HG03095 (cell line): ENCODE results near the gene HOMER1.
A peak's percentile ranks its signal among the peaks of the same experiment; 100 is the strongest.
"Not testable (repeated sequence)": the region's sequence is repeated elsewhere in the genome, so short reads cannot be mapped to it uniquely, and the experiment has no call there.

Experiments used
- ATAC-seq: cut with Tn5 transposase; IDR thresholded peaks from one replicate; pipeline ENCODE4 v1.9.1; 2021; ENCODE audit warnings: moderate library complexity; ENCODE audit not compliant: unreplicated experiment

HOMER1 gene

DNA sequence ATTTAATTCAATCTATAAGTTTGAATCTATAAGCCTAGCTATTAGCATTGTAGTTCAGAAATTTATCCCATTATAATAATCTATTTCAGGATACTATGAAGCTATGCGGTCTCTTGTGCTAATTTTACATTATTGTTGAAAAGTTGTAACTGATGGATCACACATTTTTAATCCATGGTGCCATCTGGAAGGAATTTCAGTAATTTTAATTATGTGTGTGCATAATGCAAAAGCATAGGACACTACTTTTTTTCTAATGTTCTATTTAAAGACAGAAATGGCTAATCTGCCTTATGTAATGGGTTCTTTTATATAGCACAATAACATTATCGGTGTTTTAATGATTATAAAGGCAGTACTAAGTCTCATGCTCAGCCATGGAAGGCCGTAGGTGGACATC is 90.6 kb downstream of the HOMER1 start:
- ATAC-seq, result no peak

DNA sequence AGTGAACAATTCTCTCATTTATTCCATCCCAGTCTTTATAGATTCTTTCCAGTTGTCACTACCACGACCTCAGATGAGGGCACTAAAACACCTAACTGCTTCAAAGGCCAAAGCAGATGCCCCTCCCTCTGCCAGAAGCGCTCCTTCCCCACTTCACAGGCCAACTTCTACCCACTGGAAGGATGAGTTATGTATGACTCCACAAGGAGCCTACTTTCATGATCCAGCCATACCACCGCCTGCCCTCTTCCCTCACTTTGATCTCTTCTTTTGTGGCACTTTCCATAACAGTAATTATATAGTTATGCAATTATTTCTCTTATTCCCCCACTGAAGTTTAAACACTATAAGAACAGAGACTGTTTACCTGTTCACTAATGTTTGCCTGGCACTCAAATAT is 93.7 kb downstream of the HOMER1 start:
- no peak for ATAC-seq

DNA sequence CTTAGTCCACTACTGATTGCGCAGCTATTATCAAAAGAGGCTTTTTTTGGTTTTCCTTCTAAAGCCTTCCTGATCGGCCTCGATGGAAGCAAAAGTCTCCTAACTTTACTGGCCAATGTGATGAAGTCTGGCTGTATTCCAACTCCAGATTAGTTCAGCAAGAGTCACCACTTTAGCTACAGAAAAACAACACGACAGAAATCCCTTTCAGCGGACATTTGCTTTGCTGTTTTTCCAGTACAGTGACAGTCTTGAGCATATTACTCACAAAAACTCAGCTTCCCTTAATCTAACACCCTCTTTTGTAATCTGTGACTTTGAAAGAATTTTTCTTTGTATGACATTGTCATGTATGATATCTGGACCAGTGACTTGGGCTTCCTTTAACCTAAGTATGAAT is 95.7 kb downstream of the HOMER1 start:
- ATAC-seq, result no peak

DNA sequence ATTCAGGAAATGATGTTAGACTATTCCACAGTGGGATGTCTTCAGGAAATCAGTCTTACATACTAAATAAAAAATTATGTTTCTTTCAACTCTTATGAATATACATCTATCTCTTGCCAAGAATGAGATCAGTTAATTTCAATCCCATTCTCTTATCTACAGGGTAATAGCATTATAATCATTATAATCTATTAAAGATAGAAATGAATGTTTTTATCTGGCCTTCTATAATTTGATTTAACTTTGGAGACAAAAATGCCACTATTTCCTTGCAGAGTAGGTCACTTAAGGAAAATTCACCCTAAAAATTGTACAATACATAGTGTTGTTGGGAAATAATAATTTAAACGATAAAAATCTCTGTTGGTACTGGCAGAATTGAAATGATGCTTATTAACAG is 96.4 kb downstream of the HOMER1 start:
- ATAC-seq, result no peak

DNA sequence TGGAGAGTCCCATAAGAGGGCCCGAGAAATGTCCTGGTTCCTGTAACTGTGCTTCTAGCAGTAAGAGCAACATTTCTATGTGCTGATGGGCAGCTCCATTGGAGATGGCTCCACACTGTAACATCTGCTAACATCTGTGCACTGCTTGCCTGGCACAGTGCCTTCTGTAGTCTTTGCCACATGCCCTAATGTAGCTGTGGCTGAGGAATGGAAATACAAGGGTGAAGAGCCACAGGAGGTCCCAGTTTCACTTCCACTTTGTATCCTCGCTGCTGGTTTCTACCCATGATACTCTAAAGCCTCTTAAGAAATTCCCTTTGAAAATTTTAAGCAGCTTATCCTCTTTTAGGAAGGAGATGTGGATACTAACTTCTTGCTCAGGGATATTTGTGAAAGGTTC is 97.4 kb downstream of the HOMER1 start:
- ATAC-seq, result peak; percentile 86

DNA sequence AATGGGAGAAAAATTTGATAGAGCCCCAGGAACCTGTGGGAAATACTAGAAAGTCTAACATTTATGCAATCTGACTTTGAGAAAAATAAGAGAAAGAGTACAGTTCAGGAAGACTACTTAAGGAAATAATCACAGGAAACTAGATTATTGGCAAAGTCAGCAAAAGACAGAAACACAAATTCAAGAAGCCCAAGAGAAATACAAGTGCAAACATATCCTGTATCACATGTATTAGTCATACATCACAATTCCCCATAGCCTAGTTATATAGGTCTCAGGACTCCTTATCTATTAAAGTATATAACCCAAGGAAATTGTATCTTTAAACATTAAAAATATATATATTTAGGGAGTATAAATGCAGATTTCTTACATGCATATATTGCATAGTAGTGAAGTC is 100.8 kb downstream of the HOMER1 start:
- ATAC-seq, result no peak

DNA sequence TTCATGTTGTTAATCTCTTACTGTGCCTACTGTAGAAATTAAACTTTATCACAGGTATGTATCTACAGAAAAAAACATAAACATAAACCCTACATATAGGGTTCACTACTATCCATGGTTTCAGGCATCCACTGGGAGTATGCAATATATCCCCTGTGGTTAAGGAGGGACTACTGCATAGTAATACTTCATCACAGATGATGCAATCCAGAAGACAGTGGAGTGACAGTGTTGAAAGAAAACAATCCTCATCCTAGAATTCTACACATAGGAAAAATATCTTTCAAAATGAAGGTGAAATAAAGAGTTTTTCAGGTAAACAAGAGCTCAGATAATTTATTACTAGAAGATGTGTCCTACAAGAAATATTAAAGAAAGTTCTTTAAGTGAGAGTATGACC is 105.9 kb downstream of the HOMER1 start:
- no peak for ATAC-seq

DNA sequence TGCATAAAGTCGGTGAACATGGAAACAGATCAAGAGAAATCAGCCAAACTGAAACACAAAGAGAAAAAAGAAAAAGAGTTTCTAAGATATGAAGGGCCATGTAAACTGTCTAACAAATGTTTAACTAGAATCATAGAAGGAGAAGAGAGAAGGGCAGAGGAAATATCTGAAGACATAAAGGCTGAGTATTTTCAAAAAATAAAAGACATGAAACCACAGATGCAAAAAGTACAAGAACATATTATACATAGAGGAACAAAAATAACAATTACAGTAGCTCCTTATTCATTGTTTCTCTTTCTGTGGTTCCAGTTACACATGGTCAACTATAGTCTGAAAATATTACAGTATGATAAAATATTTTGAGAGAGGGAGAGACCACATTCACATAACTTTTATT is 106.3 kb downstream of the HOMER1 start:
- ATAC-seq, result no peak

DNA sequence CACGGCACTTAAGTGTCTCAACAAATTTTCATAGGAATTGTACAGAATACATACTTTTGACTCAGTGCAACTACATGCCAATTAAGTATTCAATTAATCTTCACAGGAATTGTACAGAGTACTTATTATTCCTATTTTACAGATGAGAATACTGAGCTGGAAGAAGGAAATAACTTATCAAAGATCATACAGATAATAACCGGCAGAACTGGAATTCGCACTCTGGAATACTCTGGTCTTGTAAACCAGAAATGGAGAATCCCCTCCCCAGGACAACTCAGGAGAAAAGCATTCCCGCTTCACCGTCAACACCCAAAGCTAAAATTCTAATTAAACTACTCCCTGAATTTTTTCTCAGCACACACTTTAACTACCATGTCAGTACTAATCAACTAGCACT is 112.7 kb downstream of the HOMER1 start:
- no peak for ATAC-seq

DNA sequence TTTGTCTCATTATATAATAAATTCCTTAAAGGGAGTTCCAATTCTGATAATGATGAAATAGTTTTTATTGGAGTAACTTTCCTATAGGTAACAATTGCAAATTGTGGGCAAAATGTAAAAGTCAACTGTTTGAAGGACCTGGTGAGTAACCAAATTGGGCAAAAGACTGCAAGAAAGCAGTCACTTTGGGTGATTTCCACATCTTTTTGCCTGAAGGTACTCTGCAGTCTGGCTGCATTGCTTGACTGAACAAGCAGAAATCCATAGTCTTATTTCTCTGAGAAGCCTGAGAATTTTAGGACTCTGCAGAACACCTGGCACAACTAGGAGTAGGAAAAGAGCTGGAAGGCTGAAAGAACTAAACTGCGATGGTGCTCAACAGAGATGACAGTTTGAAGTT is 114.9 kb downstream of the HOMER1 start:
- no peak for ATAC-seq

DNA sequence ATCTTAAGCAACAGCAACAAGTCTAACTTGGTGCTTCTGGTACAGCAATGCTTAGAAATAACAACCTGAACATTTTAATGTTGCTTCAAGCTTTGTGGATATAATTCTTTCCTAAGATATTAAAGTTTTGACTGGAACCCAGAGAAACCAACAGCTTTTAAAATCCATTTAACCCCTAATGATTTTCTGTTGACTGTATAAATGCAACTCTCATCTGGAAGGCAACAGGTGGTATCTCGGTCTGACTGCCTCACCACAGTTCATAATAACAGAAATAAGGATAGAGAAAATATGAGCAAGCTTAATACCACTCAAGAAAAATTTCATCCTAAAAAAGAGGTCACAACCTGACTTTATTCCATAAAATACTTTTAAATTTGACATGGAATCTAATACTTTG is 116.9 kb downstream of the HOMER1 start:
- ATAC-seq, result no peak

DNA sequence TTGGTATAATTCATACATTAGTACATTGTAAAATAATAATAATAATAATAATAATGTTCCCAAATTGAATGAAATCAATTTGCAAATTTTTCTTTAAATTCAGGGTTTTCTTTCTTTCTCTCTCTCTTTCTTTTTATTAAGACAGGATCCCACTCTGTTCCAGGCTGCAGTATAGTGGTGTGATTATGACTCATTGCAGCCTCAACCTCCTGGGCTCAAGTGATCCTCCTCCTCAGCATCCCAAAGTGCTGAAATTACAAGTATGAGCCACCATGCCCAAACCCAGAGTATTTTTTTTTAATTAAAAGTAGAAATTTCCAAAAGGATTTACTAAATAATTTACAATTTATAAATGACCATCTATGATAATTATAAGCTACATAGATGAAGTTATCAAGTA is 117.7 kb downstream of the HOMER1 start:
- ATAC-seq, result no peak

DNA sequence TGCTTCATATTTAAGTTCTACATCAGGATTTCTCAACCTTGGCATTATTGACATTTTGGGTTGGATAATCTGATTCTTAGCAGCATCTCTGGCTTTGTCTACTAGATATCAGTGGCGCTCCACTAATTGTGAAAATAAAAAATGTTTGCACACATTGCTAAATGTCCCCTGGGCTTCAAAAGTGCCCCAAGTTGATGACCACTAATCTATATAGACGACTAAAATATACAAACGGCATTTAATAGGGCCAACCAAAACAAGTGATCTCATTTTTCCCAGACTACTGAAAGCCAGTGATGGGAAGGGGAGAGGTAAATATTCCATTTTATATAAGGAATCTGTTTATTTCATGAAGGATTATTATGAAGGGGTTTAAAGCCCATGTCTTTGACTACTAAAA is 118.6 kb downstream of the HOMER1 start:
- no peak for ATAC-seq

DNA sequence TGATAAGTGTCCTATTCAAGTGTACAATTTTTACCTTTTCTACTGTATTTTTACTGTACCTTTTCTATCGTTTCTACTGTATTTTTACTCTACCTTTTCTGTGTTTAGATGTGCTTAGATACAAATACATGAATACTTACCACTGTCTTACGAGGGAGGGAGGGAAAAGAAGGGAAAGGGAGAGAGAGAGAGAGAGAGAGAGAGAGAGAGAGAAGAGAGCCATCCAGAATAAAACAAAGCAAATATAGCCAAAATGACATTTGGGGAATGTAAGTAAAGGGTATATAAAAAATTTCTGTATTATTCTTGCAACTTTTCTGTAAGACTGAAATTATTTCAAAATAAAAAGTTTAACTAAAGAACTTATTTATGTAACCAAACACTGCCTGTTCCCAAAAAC is 121.2 kb downstream of the HOMER1 start:
- ATAC-seq, result no peak

DNA sequence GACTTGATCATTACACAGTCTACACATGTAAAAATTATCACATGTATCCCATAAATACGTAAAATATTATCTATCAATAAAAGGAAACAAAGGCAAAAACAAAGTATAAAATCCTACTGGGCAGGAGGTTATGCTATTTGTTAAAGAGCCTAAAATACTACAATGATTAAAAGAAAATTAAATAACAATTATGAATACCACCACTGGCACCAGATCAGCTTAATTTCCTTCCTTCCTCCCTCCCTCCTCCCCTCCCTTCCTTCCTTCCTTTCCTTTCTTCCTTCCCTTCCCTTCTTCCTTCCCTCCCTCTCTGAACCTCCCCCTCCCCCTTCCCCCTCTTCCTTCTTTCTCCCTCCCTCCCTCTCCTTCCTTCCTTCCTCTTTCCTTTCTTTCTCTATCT is 127.3 kb downstream of the HOMER1 start:
- no peak for ATAC-seq

DNA sequence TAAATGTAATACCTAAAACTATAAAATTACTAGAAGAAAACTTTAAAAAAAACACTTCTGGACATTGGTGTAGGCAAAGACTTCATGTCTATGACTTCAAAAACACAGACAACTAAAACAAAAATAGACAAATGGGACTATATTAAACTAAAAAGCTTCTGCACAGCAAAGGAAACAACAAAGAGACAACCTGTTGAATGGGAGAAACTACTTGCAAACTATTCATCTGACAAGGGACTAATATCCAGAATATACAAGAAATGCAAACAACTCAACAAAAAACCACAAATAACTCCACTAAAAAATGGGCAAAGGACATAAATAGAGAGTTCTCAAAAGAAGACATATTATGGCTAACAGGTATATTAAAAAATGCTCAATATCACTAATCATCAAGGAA is 128.8 kb downstream of the HOMER1 start:
- ATAC-seq, result not testable (repeated sequence)

DNA sequence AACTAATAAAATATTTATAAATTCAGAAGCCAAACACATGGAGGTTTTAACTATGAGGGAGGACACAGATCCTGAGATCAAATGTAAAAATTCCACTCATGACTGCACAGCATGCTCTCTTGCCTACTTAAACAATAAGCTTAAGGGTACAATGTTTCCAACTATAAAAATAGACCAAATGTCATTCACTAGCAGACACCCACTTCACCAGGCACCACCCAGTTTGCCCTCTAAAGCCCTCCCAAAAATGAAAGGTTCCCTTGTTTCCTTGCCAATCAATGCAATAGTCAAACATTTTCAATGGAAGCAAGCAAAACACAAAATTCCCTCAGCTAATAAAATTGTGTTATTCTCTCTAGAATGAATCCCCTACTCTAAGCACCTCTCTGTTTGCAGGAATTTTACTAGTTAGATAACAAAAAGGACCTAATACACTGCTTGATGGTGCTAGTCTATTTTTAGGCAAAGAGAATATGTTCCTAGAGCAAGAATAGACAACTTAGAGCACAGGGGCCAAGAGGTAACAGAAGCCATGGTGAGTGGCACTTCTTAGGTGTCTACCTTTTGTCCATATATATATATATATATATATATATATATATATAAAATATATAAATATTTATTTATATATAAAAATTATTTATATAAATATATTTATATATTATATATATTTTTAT is 135.3 kb downstream of the HOMER1 start:
- ATAC-seq, result no peak

DNA sequence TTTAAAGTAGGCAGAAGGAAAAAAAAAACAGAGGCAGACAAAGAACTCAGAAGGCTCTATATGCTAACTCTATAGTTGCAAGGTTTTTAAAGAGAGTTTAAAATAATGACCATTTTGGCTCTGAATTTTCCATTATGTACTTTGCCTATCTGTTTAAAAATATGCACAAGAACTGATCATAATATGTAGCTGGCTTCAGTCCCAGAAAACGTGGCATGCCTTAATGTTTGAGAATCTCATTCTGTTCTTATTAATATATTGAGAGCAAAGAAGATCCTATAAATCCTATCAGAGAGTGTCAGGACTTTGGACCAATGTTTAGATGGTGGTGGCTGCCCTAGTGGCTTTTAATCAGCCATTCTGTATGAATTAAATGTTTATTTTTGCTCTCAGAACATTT is 156.5 kb downstream of the HOMER1 start:
- ATAC-seq, result no peak

DNA sequence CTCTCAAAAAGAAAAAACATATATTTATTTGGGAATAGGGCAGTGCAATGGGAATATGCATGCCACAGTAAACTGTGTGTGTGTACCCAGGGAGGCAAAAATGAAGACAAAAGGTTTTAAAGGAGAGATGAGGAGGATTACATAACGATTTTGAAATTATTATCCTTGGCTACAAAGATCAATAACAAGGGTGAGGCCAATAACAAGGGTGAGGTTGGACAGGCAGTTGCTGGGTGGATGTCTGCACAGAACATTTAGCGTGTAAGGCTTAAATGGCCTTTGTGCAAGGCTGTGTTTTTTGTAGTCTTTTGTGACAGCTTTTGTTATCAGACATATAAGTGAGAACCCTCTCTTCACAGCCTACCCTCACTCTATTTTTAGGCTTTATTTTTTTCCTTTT is 164.1 kb downstream of the HOMER1 start:
- no peak for ATAC-seq

DNA sequence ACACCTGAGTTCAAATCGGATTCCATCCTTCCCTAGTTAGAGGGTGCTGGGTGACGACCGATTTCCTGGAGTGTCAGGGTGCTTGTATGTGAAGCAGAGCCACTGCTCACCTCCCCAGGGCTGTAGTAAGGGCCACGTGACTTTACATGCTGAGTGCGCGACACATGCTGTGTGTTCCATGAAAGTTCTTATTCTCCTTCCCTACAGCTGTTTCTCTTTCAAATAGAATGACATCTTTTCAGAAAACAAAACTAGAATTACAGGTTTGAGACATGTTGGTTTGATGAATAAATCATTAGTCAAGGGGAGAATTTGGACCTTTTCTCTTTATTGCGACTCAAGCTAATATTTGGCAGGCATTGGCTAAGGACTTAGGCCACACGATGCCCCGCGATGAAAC is 164.9 kb downstream of the HOMER1 start:
- no peak for ATAC-seq

DNA sequence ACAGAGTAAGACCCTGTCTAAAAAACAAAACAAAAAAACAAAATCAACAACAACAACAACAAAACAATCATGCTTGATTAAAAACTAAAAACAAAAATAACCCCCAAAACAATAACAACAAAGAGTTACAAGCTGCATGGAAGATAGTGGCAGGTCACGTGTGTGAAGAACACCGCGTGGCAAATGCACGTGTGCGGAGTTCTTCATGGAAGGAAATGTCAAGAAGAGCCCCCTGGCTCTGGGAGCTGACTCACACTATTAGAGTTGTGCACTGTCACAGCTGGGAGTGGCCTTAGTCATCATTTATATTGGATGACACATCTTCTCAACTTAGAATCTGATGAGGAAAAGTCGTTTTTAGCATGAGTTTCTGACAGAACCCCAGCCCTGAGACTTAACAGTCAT is 167.5 kb downstream of the HOMER1 start:
- no peak for ATAC-seq

DNA sequence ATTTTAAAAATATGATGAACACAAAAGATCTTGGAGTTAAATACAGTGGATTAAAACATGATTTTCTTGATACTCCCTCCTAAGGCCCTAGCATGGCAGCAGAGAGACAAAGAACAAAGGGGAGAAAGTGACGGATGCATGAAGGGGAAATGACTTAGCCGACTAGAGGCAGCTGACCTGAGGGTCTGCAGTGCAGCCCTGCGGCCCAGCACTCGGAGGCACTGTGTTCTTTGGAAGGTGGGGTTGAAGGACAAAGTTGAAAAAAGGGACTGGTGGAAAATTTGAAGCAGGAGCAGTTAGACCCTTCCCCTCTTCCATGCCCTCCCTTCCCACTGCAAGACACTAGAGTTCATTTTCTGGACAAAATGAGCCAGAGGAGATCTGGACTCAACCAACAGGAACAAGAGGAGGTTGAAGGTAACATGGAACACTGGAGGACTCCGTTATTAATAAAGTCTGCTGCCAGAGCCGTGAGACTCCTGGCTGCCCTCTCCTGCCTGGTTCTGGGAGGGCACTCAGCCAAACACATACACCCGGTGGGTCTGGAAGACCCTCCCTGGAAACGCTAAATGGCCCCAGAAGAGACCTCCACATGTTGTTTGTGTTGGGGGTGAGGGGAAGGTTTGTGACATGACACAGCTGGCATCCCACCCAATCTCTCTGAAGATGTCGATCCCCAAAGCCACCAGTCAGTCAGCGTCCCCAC is 179.9 kb downstream of the HOMER1 start:
- no peak for ATAC-seq

DNA sequence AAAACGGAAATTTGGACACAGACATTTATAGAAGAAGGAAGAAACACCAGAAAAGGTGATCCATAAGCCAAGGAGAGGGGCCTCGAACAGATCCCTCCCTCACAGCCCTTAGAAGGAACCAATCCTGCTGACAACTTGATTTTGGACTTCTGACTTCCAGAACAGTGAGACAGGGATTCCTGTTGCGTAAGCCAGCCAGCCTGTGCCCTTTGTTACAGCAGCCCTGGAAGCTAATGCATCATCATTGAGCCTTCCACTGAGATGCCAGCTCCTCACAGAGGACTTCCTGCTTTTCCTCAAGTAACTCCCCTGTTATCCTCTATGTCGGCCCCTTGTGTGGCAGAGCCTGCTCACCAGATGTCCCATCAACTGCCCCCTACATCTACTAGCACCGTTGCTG is 183.9 kb downstream of the HOMER1 start:
- ATAC-seq, result no peak
